Measurements from ENCODE around the gene SNED1.

The SNED1 gene

GRCh38 chr2:240992572-240993291 lies 5.7 kb upstream of the SNED1 start:
- no peak for DNase-seq (ENCODE audit: low spot score)

- DNase-seq (ENCODE audit: low spot score) = no peak
These were observed 4.8 kb upstream of the SNED1 start for GRCh38 chr2:240993446-240994170.

- DNase-seq (ENCODE audit: low spot score) = no peak
These were observed 4.1 kb upstream of the SNED1 start for GRCh38 chr2:240994171-240994896.

GRCh38 chr2:240995041-240996021 lies 3.1 kb upstream of the SNED1 start:
- no peak for DNase-seq (ENCODE audit: low spot score)

GRCh38 chr2:240996161-240996833 lies 2.1 kb upstream of the SNED1 start:
- no peak for DNase-seq (ENCODE audit: low spot score)

- no peak for DNase-seq (ENCODE audit: low spot score)
These were observed 1.6 kb upstream of the SNED1 start for GRCh38 chr2:240996834-240997140.

GRCh38 chr2:240997141-240997855 lies 1.1 kb upstream of the SNED1 start:
- no peak for DNase-seq (ENCODE audit: low spot score)

GRCh38 chr2:240998706-240998994 lies 232 bp downstream of the SNED1 start:
- no peak for DNase-seq (ENCODE audit: low spot score)

- no peak for DNase-seq (ENCODE audit: low spot score)
These were observed 775 bp downstream of the SNED1 start for GRCh38 chr2:240998995-240999791.

- no peak for DNase-seq (ENCODE audit: low spot score)
These were observed 1.6 kb downstream of the SNED1 start for GRCh38 chr2:240999873-241000541.

GRCh38 chr2:241000831-241001321 lies 2.5 kb downstream of the SNED1 start:
- no peak for DNase-seq (ENCODE audit: low spot score)

GRCh38 chr2:241001413-241002274 lies 3.2 kb downstream of the SNED1 start:
- no peak for DNase-seq (ENCODE audit: low spot score)

GRCh38 chr2:241002275-241003046 lies 4.0 kb downstream of the SNED1 start:
- no peak for DNase-seq (ENCODE audit: low spot score)

- DNase-seq (ENCODE audit: low spot score) = no peak
These were observed 4.6 kb downstream of the SNED1 start for GRCh38 chr2:241003047-241003360.

- no peak for DNase-seq (ENCODE audit: low spot score)
These were observed 5.0 kb downstream of the SNED1 start for GRCh38 chr2:241003369-241003768.

GRCh38 chr2:241003830-241004564 lies 5.6 kb downstream of the SNED1 start:
- no peak for DNase-seq (ENCODE audit: low spot score)

- no peak for DNase-seq (ENCODE audit: low spot score)
These were observed 7.2 kb downstream of the SNED1 start for GRCh38 chr2:241005569-241005968.
